RPMI7951 (cell line): ENCODE results near the gene ATP6V0C. TPM values are rescaled to one million over a fixed set of nuclear protein-coding genes. Genes with fewer than 3 reads are reported as not detected.

Experiments used
- DNase-seq: peaks from one replicate; pipeline ENCODE4 v3.0.0-alpha.2; 2012; ENCODE audit warnings: low read depth
- total RNA-seq: library from RNA; depleted of rRNA; stranded (reverse); fragments of >200 nt; shearing (Covaris generic); gene quantifications from 2 replicates; pipeline ENCODE4 v1.2.3, GENCODE V29; 2014; rRNA removed

The ATP6V0C gene
- total RNA-seq, result 30.0 and 31.5 TPM in 2 replicates

GRCh38 chr16:2513405-2514332, at the start of gene ATP6V0C:
TSS of gene ATP6V0C (plus strand) at chr16:2513952. CDS start at chr16:2514104, 152 bp downstream.
- DNase-seq, result peak; percentile 81

DNA sequence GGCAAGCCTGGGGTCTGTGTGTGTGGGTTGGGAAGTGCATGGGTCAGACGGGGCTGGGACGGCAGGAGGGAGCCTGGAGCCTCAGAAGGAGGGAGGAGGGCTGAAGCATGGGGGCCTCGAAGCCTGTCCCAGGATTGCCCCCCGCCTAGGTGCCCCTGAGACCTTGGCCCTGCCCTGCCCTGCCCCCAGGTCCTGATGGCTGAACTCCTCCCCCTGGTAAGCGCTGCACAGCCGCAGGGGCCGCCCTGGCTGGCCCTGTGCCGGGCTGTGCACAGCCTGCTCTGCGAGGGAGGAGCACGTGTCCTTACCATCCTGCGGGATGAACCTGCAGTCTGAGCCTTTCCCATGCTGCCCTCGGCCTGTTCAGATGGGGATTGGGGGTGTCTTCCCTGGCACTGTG, 49.4 kb upstream of the ATP6V0C start:
- no peak for DNase-seq

DNA sequence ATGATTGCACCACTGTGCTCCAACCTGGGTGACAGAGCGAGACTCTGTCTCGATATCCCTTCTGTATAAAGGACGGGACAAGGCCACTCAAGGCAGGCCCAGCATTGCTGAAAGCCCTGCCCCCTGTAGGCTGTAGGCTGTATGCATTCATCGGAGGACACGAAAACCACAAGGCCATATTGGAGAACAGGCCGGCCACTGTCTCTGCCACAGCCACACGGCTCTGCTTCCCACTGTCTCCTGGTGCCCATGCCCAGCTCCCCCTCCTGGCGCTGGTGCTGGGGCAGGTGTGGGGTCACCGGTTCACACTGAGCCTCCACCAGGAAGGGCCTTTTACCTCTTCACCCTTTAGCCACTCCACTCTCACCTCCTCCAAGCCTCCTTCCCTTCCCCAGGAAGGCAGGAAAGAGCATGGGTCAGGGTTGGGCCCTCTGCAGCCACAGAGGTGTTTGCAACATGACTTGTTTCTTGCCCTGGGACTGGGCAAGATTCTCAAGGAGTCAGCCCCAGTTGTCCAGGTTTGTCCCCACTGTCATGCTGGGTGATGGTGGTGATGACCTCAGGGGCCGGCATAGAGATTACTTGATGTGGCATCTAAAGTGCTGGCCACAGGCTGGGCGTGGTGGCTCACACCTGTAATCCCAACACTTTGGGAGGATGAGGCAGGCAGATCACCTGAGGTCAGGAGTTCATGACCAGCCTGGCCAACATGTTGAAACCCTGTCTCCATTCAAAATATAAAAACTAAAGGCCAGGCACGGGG, 47.9 kb upstream of the ATP6V0C start:
- no peak for DNase-seq

DNA sequence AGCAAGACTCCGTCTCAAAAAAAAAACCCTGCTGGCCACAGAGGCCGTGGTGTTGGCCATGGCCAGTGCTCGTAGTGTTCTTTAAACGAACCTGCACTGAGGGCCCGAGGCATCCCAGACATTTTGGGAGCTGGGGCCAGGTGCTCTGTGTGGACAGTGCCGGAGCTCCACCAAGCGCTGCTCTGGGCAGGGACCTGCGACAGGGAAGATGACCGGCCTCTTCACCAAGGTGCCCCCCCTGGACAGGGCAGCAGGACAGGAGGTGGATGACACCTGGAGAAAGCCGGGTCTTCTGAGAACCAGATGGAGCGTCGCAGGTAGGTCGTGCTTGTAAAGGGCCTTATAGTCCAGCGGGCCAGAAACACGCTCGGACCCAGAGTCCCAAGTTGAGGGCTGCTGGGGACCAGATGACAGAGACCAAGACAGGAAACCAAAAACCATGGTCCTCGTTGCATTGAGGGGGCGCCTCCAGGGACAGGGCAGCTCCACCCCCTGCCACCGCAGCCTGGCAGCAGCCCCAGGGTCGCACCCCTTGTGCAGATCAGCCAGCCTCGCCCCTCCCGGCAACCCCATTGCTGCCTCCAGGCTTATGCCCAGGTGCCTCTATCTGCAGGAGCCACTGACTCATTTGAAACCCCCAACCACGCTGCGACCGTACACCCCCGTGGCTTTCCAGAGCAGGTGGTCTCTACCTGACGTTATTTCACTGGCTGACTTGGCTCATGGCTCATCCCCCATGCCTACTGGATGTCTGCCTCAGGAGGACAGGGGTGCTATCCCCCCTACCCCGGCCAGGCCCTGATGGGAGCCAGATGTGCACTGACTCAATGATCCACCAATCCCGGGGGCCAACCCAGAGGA, 46.9 kb upstream of the ATP6V0C start:
- no peak for DNase-seq

- DNase-seq, result peak; percentile 75
These were observed 46.1 kb upstream of the ATP6V0C start for GRCh38 chr16:2467528-2468232.

GRCh38 chr16:2468233-2468724, 45.5 kb upstream of the ATP6V0C start:
- DNase-seq, result peak; percentile 39

DNA sequence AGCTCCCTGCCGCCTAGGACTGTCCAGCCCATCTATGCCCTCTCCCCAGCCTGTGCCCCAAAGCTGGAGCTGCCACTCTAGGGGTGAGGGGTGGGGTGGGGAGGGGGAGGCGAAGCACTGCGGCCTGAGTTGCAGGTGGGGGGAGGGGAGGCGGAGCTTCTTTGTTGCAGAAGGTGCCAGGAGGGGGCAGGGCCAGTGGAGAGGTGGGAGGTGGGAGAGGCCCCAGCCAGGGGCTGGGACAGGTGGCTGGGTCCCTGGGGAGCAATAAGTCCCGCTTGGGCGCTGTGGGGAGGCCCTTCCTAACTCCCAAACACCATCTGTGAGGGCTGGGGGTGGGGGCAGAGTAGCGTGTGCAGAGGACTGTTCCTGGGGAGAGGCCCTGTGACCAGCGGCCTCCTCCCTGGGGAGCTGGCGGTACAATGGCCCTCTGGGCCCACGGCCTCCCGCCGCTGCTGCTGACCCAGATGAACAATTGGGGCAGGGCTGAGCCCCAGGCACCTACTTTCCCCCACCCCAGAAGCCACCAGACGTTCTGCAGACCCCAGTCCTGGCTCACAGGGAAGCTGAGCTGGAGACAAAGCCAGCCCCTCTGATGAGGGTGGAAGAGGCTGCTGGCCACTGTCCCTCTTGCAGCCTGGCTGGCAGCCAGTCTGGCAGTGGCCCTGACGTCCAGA, 44.9 kb upstream of the ATP6V0C start:
- no peak for DNase-seq

DNA sequence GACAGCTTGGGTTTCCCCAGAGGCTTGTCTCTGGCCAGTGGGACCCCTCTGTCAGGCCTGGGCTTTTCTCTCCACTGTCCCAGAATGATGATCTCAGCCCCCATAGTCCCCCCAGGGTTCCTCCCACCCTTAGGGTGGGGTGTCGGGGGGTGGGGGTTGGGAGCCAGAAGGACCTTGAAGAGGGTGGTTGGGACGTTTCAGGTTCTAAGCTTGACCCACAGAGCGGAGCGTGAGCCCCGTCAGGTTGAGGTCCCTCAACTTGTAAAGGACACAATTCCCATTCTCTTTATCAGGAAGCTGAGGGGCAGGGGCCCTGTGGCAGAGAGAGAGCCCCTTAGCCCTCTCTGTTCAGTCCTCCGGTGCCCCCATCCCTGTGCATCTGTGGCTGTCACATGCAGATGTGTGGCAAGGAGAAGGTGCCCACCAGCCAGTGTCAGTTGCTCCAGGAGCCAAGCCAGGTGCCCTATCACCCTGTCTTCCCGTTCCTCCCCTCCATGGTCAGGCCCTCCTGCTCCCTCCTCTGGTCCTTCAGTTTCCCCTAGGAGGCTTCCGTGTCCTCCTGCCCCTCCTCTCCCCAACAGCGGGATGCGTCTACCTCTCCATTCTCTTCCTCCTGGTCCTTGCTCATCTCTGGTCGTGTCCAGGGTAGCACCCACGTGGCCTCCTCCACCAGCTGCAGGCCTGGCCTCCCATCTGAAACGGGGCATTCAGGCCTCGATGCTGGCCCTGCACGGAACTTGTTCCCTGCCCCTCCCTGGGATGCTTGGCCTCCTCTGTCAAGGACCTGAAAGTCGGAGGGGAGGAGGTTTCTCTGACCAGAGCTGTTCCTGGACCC, 44.1 kb upstream of the ATP6V0C start:
- DNase-seq, result no peak

DNA sequence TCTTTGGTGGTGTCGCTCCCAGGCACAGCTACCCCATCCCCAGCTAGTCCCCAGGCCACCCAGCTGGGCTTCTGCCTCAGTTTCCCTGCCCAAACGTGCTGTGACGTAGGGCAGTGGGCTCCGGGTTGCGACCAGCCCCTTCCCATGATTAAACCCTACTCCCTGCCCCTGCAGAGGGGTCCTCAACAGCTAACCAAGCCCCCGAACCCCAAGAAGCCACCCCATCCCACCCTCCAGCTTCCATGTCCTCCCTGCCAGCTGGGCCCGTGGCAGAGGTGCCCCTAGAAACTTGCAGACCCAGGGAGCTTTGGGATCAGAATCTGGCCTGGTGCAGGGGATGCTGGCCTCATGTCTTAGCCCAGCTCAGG, 43.5 kb upstream of the ATP6V0C start:
- no peak for DNase-seq

DNA sequence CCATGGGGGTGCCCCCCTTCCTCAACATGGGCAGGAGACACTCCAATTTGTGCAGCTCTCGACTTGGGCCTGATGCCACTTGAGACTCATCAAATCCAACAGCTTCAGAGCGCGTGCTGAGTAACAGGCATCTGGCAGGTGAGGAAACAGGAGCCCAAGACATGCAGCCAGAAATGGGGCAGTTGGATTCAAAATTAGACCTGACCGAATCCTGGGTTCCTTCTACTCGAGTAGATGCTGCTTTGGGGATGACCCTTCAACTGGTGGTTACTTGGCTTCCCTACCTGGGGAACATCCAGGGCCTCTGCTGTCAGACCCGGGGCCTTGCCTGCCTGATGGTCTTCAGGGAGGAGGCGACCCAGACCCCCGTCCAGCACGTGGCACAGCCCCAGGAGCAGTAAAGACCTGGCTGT, 43.1 kb upstream of the ATP6V0C start:
- no peak for DNase-seq

DNA sequence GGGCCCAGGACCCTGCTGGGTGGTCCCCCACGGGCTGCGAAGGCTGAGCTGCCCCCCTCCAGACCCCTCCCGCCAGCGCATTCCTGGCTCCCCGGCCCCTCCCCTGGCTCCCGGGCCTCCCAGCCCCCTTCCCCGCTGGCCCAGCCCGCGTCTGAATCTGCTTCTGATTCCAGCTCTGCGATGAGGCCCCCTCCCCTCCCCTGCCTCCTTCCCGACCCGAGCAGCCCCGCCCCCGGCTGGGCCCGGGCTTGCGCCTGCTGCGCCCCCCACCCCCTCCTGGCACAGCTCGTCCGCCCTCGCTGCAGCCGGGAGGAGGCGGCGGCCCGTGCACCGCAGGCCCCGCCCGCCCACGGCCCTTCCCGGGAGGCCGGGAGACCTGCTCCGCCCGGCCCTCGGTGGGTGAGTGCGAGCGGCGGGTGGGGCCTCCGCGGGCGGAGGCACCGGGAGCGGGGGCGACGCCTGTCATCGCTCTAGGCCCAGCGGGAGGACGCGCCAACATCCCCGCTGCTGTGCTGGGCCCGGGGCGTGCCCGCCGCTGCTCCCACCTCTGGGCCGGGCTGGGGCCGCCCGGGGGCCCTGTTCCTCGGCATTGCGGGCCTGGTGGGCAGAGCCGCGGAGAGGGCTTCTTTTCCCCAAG, 42.6 kb upstream of the ATP6V0C start, which contains the start of gene NTN3:
Gene NTN3, plus strand, starts transcription at position 282 of the 637 bp plus-strand sequence. CDS start 405 bp downstream, outside the sequence.
- no peak for DNase-seq

DNA sequence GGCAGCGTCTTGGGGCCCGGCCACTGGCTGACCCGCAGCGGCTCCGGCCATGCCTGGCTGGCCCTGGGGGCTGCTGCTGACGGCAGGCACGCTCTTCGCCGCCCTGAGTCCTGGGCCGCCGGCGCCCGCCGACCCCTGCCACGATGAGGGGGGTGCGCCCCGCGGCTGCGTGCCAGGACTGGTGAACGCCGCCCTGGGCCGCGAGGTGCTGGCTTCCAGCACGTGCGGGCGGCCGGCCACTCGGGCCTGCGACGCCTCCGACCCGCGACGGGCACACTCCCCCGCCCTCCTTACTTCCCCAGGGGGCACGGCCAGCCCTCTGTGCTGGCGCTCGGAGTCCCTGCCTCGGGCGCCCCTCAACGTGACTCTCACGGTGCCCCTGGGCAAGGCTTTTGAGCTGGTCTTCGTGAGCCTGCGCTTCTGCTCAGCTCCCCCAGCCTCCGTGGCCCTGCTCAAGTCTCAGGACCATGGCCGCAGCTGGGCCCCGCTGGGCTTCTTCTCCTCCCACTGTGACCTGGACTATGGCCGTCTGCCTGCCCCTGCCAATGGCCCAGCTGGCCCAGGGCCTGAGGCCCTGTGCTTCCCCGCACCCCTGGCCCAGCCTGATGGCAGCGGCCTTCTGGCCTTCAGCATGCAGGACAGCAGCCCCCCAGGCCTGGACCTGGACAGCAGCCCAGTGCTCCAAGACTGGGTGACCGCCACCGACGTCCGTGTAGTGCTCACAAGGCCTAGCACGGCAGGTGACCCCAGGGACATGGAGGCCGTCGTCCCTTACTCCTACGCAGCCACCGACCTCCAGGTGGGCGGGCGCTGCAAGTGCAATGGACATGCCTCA, 41.9 kb upstream of the ATP6V0C start:
- DNase-seq, result no peak

DNA sequence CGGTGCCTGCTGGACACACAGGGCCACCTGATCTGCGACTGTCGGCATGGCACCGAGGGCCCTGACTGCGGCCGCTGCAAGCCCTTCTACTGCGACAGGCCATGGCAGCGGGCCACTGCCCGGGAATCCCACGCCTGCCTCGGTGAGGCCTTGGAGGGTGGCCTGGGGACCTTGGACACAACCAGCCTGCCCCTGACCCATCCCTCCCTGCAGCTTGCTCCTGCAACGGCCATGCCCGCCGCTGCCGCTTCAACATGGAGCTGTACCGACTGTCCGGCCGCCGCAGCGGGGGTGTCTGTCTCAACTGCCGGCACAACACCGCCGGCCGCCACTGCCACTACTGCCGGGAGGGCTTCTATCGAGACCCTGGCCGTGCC, 41.3 kb upstream of the ATP6V0C start:
- DNase-seq, result no peak

GRCh38 chr16:2472885-2473445, 40.8 kb upstream of the ATP6V0C start:
- DNase-seq, result no peak

DNA sequence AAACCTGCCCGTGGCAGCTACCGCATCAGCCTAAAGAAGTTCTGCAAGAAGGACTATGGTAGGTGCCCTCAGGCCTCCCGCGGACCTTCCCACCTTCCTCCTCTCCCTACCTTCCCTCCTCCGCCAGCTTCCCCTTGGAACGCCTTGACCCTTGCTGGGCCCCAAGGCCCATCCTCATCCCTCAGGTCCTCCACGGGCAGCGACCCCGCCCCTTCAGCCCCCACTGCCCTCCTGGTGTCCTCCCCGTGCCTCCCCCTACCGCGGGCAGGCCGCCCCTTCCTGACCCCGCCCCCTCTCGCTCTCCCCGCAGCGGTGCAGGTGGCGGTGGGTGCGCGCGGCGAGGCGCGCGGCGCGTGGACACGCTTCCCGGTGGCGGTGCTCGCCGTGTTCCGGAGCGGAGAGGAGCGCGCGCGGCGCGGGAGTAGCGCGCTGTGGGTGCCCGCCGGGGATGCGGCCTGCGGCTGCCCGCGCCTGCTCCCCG, 40.3 kb upstream of the ATP6V0C start:
- DNase-seq, result no peak

GRCh38 chr16:2473999-2474876, 39.5 kb upstream of the ATP6V0C start:
- DNase-seq, result peak; percentile 36
